Esophagus squamous epithelium (tissue), 4 donors: ENCODE data around the gene AMIGO2.

Source experiments
- POLR2A ChIP-seq, 4 donors: fragments of 450-650 bp; IDR thresholded peaks; one replicate each; pipeline ENCODE4 v1.6.1; 2017; ENCODE audit warnings: antibody characterized with exemption in 4 of 4, mild to moderate bottlenecking in 4 of 4, moderate library complexity in 3 of 4
- TF ChIP-seq, protein P1 (sequence below), 6 experiments: fragments of 450-650 bp in 4 of 6; fragments of 200-600 bp in 2 of 6; sonication (generic) in 2 of 6; IDR thresholded peaks; one replicate each; pipeline ENCODE4 v1.5.1; 2016 to 2019; ENCODE audit warnings: antibody characterized with exemption in 6 of 6, mild to moderate bottlenecking in 4 of 6, moderate library complexity in 4 of 6

DNA sequence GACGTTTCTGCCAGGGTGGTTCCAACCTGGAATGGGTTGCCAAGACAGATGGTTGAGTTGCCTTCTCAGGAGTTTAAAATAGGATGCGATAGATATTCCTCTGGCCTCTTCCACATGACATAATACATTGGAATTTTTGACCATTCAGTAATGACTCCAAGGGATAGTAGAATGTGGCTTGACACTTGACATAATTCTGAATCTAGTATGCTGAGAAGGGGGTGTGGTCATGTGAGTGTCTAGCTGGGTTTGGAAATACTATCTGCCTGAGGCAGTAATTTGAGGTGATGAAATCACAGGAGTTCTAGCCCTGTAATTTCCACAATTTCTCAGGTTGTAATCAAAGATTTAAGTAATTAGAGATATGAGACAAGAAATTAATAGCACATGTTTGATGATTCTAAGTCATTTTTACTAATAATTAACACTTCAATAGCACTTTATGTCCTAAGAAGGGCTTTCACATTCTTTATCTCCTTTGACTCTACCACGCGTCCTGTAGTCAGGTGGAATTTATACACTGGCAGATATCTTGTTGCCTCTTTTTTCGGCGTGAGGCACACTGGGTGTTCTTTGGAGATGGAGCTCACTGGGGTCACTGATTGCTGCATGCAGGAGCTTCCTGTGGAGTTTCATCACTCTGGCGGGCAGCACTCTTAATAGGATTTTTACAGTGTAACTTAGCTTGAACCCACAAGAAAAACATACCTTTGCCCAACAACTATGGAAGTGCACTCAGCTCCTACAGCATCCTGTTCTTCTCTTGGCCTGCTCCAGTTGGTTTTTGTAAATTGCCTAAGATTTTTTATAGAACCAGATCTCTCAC lies 3.2 kb upstream of the AMIGO2 start:
- TF ChIP-seq, protein P1, sequence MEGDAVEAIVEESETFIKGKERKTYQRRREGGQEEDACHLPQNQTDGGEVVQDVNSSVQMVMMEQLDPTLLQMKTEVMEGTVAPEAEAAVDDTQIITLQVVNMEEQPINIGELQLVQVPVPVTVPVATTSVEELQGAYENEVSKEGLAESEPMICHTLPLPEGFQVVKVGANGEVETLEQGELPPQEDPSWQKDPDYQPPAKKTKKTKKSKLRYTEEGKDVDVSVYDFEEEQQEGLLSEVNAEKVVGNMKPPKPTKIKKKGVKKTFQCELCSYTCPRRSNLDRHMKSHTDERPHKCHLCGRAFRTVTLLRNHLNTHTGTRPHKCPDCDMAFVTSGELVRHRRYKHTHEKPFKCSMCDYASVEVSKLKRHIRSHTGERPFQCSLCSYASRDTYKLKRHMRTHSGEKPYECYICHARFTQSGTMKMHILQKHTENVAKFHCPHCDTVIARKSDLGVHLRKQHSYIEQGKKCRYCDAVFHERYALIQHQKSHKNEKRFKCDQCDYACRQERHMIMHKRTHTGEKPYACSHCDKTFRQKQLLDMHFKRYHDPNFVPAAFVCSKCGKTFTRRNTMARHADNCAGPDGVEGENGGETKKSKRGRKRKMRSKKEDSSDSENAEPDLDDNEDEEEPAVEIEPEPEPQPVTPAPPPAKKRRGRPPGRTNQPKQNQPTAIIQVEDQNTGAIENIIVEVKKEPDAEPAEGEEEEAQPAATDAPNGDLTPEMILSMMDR (IDR thresholded peaks at IDR 0.05) = no peak
- no peak for TF ChIP-seq POLR2A (IDR thresholded peaks at IDR 0.05)
